ENCODE data around the gene KIF24. TPM values are rescaled to one million over a fixed set of nuclear protein-coding genes. Genes with fewer than 3 reads are reported as not detected.
A peak's percentile ranks its signal among the peaks of the same experiment; 100 is the strongest.

Gene KIF24, protein sequence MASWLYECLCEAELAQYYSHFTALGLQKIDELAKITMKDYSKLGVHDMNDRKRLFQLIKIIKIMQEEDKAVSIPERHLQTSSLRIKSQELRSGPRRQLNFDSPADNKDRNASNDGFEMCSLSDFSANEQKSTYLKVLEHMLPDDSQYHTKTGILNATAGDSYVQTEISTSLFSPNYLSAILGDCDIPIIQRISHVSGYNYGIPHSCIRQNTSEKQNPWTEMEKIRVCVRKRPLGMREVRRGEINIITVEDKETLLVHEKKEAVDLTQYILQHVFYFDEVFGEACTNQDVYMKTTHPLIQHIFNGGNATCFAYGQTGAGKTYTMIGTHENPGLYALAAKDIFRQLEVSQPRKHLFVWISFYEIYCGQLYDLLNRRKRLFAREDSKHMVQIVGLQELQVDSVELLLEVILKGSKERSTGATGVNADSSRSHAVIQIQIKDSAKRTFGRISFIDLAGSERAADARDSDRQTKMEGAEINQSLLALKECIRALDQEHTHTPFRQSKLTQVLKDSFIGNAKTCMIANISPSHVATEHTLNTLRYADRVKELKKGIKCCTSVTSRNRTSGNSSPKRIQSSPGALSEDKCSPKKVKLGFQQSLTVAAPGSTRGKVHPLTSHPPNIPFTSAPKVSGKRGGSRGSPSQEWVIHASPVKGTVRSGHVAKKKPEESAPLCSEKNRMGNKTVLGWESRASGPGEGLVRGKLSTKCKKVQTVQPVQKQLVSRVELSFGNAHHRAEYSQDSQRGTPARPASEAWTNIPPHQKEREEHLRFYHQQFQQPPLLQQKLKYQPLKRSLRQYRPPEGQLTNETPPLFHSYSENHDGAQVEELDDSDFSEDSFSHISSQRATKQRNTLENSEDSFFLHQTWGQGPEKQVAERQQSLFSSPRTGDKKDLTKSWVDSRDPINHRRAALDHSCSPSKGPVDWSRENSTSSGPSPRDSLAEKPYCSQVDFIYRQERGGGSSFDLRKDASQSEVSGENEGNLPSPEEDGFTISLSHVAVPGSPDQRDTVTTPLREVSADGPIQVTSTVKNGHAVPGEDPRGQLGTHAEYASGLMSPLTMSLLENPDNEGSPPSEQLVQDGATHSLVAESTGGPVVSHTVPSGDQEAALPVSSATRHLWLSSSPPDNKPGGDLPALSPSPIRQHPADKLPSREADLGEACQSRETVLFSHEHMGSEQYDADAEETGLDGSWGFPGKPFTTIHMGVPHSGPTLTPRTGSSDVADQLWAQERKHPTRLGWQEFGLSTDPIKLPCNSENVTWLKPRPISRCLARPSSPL (N-terminal part only)
- not detected for polyA plus RNA-seq

DNA sequence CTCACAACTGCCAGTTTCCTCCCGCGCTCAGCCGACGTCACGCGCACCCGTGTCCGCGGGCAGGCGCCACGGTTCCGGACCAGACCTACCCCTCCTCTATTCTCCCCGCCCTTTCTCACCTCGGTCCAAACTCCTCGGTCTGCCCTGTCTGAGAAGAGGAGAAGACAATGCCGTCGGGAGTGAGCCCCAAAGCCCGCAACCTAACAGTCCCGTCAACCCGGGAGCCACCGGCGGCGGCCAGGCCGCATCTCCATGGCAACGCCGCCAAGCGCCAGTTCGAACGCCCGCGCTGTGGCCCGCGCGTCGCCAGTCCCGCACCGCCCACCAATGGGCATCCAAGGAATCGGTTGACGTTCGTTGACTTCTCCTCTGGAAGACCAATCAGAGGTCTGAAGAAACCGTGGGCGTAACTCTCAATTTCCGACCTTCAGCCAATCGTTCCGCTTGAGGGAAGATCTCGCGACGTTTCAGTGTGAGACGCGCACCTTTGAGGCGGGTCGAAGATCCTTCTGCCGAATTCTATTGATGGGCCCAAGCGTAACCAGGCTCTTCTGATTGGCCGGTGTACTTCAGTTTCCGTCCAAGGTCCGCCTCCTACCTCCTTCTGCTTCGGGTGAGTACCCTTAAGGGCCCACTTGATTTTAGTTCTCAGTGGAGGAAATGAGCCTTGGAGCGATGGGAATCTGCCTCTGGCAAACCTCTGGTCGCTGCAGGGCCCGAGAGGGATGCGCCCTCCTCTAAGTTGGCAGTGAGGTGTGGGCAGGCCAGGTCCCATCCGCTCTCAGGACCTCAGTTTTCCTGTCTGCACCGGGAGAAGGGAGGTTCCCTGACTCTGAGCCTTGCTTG lies at the start of gene KIF24, which contains the start of gene NUDT2:
KIF24 (minus strand) TSS at position 282 of the 846 bp plus-strand sequence. CDS start 17,922 bp downstream, outside the sequence.
NUDT2 (plus strand) TSS at position 583 of the 846 bp plus-strand sequence. CDS start 9,471 bp downstream, outside the sequence.
- peaks cover 13 to 24% (median 13%) of the 10 kb centered on the region in 3 donors for H3K4me1 Mint-ChIP-seq
- peaks cover 1% of the 10 kb centered on the region for H3K36me3 Mint-ChIP-seq
- no peaks in the 10 kb centered on the region for H3K9me3 Mint-ChIP-seq
- H3K4me3 Mint-ChIP-seq, result peak within 1 kb of the TSS; percentile 83 to 98 (median 92)
- no peaks in the 10 kb centered on the region for H3K27me3 Mint-ChIP-seq
- H3K27ac Mint-ChIP-seq, result peak within 1 kb of the TSS; percentile 81 to 98 (median 98)

DNA sequence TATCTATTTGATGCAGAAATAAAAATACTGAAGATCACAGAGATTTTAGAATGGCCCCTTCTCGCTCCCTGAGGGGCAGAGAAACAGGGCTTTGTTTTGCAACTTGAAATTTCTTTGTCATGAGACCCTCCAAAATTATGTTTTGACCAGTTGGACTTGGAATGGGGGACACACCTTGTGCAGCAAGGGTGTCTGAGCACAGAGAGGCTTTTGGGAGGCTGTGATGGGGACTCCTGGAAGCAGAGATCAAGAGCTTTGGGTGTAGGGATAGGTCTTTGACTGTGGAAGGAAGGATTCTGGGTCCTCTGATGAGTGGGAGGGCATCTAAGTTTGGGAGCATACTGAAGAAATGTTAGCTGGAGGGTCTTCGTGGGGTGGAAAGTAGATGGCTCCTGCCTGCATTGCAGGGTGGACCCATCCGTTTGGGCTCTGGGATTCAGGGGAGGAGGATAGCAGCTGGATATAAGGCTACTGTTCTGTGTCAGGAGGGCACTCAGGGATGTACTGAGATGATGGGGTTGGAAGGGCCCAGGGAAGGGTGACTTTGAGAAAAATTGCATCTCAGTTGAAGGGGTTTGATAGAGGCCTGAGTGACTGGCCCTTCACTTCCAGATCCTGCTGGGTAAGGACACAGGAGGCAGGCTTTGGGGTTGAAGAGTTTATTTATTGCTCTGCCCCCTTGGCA lies 49.5 kb upstream of the KIF24 start:
- H3K4me1 Mint-ChIP-seq, result peaks cover 26 to 31% (median 28%) of the 10 kb centered on the region in 3 donors
- H3K4me3 Mint-ChIP-seq, result peak overlapping the region; percentile 9 to 97 (median 64)
- H3K27me3 Mint-ChIP-seq, result no peaks in the 10 kb centered on the region
- H3K36me3 Mint-ChIP-seq, result peaks cover 2% of the 10 kb centered on the region
- H3K9me3 Mint-ChIP-seq, result no peaks in the 10 kb centered on the region
- H3K27ac Mint-ChIP-seq, result no peak overlapping the region

DNA sequence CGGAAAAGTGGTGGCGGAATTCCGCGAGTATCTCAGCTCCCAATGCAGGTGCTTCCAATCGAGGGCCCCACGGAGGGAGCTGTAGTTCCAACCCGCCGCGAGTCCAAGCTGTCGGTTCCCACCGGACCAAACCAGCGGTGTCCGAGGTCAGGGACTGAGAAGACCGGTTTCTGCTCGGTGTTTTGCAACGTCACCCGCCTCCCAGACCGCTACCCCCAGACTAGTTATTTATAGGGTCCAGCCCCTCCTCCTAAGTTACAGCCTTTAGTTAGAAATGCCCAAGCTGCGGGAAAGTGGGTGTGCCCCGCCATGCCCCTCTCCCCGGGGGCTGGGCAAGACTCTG lies 48.3 kb upstream of the KIF24 start:
- H3K27me3 Mint-ChIP-seq, result no peaks in the 10 kb centered on the region
- peaks cover 2% of the 10 kb centered on the region for H3K36me3 Mint-ChIP-seq
- H3K27ac Mint-ChIP-seq, result peak overlapping the region in 2 of 3 donors; percentile 12 to 94
- H3K4me1 Mint-ChIP-seq, result peaks cover 23 to 28% (median 26%) of the 10 kb centered on the region in 3 donors
- H3K4me3 Mint-ChIP-seq, result peak overlapping the region; percentile 90 to 97 (median 94)
- H3K9me3 Mint-ChIP-seq, result no peaks in the 10 kb centered on the region

DNA sequence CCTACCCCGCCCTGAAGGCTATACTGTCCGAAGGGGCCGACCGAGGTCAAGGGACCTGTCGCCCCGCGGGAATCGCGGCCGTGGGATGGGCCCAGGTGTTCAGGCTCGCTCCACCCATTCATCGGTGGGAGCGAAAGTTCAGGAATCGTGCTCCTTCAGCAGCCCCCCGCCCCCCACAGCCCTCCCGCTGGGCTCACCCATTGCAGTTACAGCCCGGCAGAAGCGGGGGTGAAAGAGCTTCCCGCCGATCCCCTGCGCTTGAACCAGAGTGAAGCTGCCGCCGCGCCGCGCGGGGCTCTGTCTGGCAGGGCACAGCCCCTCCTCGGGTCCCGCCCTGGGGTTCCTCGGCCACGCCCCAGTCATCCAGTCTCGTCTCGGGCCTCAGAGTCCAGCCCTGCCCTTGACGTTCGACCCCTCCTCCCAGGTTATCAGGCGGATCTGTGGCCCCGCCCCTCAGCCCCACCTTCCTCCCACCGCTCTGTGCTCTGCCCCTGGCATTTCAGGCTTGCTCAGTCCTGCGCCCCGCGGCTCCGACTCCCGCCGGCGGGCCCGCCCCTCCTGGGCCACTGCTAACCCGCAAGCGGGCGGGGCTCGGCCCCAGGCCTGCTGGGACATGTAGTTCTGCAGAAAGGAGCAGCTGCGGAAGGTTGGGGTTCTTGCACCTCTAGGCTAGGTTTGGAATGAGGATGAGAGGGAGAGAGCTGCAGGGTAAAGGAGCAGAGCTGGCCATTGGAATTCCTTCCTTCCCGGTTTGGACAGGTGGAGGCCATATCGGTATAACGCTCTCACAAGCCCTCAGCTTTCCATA lies 47.7 kb upstream of the KIF24 start, which contains the start of gene MYORG:
MYORG (minus strand) TSS at position 303 of the 808 bp plus-strand sequence. CDS start 3,955 bp downstream, outside the sequence.
- Mint-ChIP-seq H3K9me3 (no peaks in the 10 kb centered on the region), H3K27me3 (no peaks in the 10 kb centered on the region), H3K27ac (peak within 1 kb of the TSS; percentile 32 to 94 (median 79)), H3K4me1 (peaks cover 23 to 28% (median 26%) of the 10 kb centered on the region in 3 donors), H3K36me3 (peaks cover 2% of the 10 kb centered on the region), H3K4me3 (peak within 1 kb of the TSS; percentile 90 to 97 (median 94))

DNA sequence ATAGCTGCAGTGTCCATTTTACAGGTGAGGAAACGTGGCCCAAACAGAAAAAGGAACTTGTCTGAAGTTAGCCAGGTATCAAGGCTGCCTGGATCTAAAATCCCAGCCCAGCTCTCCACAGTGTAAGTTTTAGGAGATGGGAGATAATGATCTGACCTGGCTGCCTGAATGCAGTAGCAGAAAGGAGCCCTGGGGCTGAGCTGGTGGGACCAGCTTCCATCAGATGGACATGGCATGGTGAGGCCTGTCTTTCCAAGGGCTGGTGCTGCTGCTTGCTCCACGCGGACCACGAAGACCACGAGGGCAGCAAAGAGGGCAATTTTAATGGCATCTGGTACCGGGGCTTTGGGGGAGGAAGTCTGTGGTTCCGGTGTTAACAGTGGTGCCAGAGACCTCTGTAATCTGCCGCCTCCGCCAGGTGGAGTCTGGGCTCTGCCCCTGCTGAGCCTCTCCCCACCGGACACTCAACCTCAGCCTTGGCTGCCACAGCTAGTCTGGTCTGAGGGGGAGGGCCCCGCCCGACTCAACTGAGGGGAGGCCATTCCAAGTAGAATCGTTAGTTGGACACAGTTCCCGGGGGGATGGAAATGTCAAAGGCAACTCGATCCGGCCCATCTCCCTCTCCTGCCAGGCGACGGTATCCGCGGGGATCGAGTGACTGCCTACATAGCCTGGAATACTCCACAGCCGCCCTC lies 47.0 kb upstream of the KIF24 start:
- H3K27me3 Mint-ChIP-seq, result no peaks in the 10 kb centered on the region
- H3K36me3 Mint-ChIP-seq, result peaks cover 3% of the 10 kb centered on the region
- H3K9me3 Mint-ChIP-seq, result no peaks in the 10 kb centered on the region
- peaks cover 19 to 26% (median 25%) of the 10 kb centered on the region in 3 donors for H3K4me1 Mint-ChIP-seq
- H3K4me3 Mint-ChIP-seq, result peak overlapping the region; percentile 90 to 97 (median 94)
- peak overlapping the region; percentile 32 to 94 (median 79) for H3K27ac Mint-ChIP-seq

DNA sequence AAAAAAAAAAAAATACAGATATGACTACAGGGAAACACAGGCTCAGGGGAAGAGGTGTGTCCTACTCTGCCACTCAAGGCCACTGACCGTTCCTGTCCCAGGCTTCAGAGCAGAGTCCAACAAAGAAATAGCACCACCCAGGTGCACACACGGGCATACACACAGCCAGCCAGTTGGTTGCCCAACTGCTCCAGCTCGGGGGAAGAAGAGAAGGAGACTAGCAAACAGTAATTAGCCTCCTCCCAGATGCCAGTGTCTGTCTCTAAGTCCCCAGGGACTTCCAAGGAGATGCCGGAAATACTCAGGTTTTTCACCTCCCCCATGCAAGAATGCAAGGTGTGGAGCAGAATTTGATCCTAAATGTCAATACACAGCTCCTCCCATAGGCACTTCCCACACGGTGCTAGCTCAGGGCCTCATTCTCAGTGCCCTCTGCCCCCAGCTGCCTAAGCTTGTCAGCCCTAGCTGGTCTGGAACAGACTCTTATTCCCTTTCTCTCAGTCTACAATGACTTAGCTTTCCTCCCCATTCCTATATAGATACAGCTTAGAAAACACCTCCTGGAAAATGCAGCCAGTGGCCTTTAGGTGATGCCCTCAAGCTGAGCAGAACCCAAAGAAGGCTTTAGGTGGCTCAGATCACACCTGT lies 46.0 kb upstream of the KIF24 start:
- Mint-ChIP-seq H3K4me3 (peak overlapping the region; percentile 90 to 97 (median 94)), H3K36me3 (peaks cover 4% of the 10 kb centered on the region), H3K4me1 (peaks cover 17 to 23% (median 22%) of the 10 kb centered on the region in 3 donors), H3K27ac (peak overlapping the region in 2 of 3 donors; percentile 21 to 79), H3K27me3 (no peaks in the 10 kb centered on the region), H3K9me3 (no peaks in the 10 kb centered on the region)

DNA sequence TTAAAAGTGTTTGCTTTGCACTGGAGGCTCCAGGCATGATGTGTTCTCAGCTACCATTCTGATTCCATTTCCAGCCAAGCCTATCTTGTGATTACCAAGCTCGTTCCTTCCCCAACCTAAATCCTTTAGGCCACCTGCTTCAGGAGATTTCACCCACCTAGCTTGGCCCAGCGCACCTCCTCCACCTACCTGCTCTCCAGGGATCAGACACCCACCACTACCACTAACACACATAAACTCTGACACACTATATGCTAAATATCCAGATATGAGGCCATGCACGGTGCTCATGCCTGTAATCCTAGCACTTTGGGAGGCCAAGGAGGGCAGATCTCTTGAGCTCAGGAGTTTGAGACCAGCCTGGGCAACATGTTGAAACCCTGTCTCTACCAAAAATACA lies 45.3 kb upstream of the KIF24 start:
- Mint-ChIP-seq H3K9me3 (no peaks in the 10 kb centered on the region), H3K27me3 (no peaks in the 10 kb centered on the region), H3K27ac (no peak overlapping the region), H3K36me3 (peaks cover 4% of the 10 kb centered on the region), H3K4me3 (no peak overlapping the region), H3K4me1 (peaks cover 12 to 19% (median 15%) of the 10 kb centered on the region in 3 donors)

DNA sequence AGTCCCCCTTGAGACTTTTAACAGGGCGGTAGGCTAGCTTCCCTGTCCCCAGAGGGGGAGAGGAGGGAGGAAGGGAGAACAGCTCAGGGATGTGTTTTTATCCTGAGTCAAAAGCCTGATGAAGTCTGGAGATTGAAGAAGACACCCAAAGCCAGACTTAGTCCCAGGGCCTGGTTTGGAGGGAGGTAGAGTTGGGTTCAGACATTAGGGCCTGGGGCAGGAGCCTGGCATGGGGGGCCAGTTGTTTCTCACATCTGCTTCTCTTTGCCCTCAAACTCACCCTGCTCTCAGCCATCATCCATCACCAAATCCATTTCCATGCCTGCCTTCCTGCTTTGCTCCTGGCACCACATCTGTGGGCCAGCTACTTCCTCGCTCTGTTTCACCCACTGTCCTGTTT lies 44.7 kb upstream of the KIF24 start:
- Mint-ChIP-seq H3K4me1 (peaks cover 10 to 16% (median 12%) of the 10 kb centered on the region in 3 donors), H3K4me3 (peak overlapping the region in 1 of 4 donors; percentile 16), H3K27ac (peak overlapping the region in 1 of 3 donors; percentile 20), H3K9me3 (no peaks in the 10 kb centered on the region), H3K27me3 (no peaks in the 10 kb centered on the region), H3K36me3 (peaks cover 4% of the 10 kb centered on the region)

DNA sequence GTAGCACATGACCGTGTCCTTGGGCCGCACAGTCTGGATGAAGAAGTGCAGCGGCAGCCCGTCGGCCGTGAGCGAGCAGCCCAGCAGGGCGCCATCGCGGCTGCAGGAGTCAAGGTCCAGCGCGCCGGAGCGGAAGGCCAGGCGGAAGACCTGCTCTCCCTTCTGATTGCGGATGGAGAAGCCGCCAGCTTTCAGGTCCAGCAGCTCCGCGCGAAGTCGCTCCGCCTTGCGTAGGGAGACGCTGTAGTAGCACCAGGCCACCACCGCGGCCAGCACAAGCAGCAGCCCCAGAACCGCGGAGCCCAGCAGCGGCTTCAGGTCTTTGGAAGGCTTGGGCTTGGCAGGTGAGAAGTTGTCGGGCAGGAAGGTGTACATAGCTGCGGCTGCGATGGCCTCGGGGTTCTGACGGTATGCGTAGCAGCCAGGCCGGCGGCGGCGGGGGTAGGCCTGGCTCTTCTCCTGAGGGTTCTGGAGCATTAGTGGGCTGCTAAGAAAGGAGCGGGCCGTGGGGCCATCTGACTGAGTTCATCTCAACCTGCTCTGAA lies 43.5 kb upstream of the KIF24 start:
- Mint-ChIP-seq H3K4me1 (peaks cover 10 to 16% (median 12%) of the 10 kb centered on the region in 3 donors), H3K4me3 (peak overlapping the region in 1 of 4 donors; percentile 16), H3K27ac (no peak overlapping the region), H3K36me3 (peaks cover 1% of the 10 kb centered on the region), H3K27me3 (no peaks in the 10 kb centered on the region), H3K9me3 (no peaks in the 10 kb centered on the region)

DNA sequence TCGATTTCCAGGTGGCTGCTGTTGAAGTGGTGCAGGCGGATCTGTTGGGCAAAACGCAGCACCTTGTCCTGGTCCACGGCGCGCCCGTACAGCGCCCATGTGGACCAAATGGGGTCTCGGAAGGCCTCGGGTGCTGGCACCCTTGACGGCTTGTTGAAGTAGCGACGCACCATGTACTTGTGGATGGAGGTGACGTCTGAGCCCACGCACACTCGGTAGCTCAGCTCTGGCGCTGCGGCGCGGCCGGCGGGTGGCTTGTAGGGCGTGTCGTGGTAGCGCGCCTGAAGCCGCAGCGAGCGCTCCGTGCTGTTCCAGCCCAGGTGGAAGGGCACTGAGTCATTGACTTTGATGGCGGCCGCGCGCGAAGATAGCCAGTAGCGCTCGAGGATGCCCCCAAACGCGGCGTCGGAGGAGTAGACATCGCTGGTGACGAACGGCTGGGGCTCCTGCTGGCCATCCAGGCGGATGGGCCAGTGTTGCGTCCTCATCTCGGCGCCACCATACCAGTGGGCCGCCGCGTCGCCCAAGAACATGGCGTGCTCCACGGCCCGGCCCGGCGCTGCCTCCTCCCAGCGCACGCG lies 42.9 kb upstream of the KIF24 start:
- H3K4me3 Mint-ChIP-seq, result no peak overlapping the region
- no peak overlapping the region for H3K27ac Mint-ChIP-seq
- peaks cover 10 to 13% (median 10%) of the 10 kb centered on the region in 3 donors for H3K4me1 Mint-ChIP-seq
- peaks cover 5% of the 10 kb centered on the region for H3K36me3 Mint-ChIP-seq
- no peaks in the 10 kb centered on the region for H3K9me3 Mint-ChIP-seq
- H3K27me3 Mint-ChIP-seq, result no peaks in the 10 kb centered on the region
